T-helper 2 cell treated with Interferon-gamma antibody and Interleukin-4, amounts not matched to agents 5 μg/mL and 100 μg/mL, for 36 hours (primary cell): ENCODE results near the gene SF3A1.

Source experiments
- DNase-seq: peaks from one replicate; pipeline ENCODE4 v3.0.0; 2021; ENCODE audit warnings: low spot score
- H3K27ac Mint-ChIP-seq: one replicate; pipeline ENCODE4 v1.8.0; 2021; ENCODE audit warnings: mild to moderate bottlenecking, mixed read lengths
- H3K27me3 Mint-ChIP-seq: one replicate; pipeline ENCODE4 v1.8.0; 2021; ENCODE audit warnings: low read depth, mixed read lengths
- H3K36me3 Mint-ChIP-seq: one replicate; pipeline ENCODE4 v1.8.0; 2021; ENCODE audit warnings: low read depth, mixed read lengths
- H3K4me1 Mint-ChIP-seq: one replicate; pipeline ENCODE4 v1.8.0; 2021; ENCODE audit warnings: low read depth, mixed read lengths
- H3K4me3 Mint-ChIP-seq: one replicate; pipeline ENCODE4 v1.8.0; 2022; ENCODE audit warnings: mild to moderate bottlenecking, moderate library complexity, mixed read lengths
- H3K9me3 Mint-ChIP-seq: one replicate; pipeline ENCODE4 v1.8.0; 2021; ENCODE audit warnings: mixed read lengths

Gene SF3A1

DNA sequence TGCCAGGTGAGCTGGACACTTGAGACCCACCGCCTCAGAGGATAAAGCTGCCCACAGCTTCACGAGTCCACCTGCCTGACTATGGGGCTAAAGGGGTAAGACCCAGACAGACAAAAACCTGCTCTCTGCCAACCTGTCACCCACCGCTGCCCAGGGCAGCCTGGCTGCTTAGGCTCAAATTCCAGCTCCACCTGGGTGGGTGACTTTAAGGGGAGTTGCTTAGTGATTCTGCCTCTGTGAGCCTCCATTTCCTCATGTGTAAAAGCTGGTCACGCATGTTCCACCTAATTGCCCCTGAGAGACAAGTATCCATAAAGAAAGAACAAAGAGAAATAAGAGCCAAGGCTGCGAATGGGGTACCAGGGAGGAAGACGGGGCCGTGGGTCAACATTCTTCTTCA lies 63.7 kb downstream of the SF3A1 start:
- H3K27me3 Mint-ChIP-seq: no peaks in the 10 kb centered on the region
- H3K4me3 Mint-ChIP-seq: no peak overlapping the region
- no peak overlapping the region for H3K27ac Mint-ChIP-seq
- no peaks in the 10 kb centered on the region for H3K9me3 Mint-ChIP-seq
- peaks cover 32% of the 10 kb centered on the region for H3K36me3 Mint-ChIP-seq
- peaks cover 35% of the 10 kb centered on the region for H3K4me1 Mint-ChIP-seq
- no peak for DNase-seq

- H3K9me3 Mint-ChIP-seq: no peaks in the 10 kb centered on the region
- H3K4me1 Mint-ChIP-seq: peaks cover 37% of the 10 kb centered on the region
- no peak overlapping the region for H3K4me3 Mint-ChIP-seq
- no peak for DNase-seq
- H3K27me3 Mint-ChIP-seq: no peaks in the 10 kb centered on the region
- no peak overlapping the region for H3K27ac Mint-ChIP-seq
- peaks cover 29% of the 10 kb centered on the region for H3K36me3 Mint-ChIP-seq
Observed at GRCh38 chr22:30292069-30292970, 64.4 kb downstream of the SF3A1 start.

- Mint-ChIP-seq H3K27me3 (no peaks in the 10 kb centered on the region), H3K4me3 (no peak overlapping the region), H3K27ac (peak overlapping the region; percentile 86), H3K9me3 (no peaks in the 10 kb centered on the region), H3K4me1 (peaks cover 36% of the 10 kb centered on the region), H3K36me3 (peaks cover 27% of the 10 kb centered on the region)
- DNase-seq: no peak
Observed at GRCh38 chr22:30291058-30291892, 65.4 kb downstream of the SF3A1 start.

DNA sequence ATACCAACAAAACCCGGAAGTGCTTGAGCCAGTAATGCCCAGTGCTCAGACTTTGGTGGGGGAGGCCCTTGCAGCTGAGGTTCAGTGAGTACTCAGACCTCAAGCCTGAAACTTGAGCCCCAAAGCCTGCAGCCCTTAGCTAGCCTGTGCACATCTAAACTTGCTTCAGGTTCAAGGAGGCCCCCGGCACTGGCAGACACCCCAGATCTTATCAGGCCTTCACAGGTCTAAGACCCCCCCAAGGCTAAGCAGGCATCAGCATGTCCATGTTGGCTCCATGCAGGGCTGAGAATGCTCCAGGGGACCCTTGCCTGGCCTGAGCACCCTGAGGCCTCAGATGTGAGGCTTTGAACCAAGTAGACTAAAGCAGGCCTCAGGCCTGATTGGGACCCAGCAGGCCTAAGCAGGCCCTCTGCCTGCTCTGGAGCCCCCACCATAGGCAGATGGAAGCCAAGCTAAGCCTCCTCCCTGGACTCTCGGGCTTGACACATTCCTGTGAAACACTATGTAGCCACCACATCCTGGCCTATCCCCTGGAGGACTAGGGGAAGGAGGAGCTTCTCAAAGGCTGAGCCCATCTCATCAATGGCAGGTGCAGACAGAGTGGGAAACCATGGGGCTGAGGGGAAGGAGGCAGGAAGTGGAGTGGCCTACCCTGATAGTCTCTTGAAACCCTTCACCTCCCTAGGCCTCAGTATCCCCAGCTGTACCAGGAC lies 66.2 kb downstream of the SF3A1 start:
- H3K9me3 Mint-ChIP-seq: no peaks in the 10 kb centered on the region
- no peaks in the 10 kb centered on the region for H3K27me3 Mint-ChIP-seq
- peaks cover 36% of the 10 kb centered on the region for H3K4me1 Mint-ChIP-seq
- H3K36me3 Mint-ChIP-seq: peaks cover 23% of the 10 kb centered on the region
- peak overlapping the region; percentile 86 for H3K27ac Mint-ChIP-seq
- H3K4me3 Mint-ChIP-seq: peak overlapping the region; percentile 90
- DNase-seq: no peak

- H3K36me3 Mint-ChIP-seq: peaks cover 24% of the 10 kb centered on the region
- no peaks in the 10 kb centered on the region for H3K27me3 Mint-ChIP-seq
- H3K27ac Mint-ChIP-seq: peak overlapping the region; percentile 86
- H3K4me1 Mint-ChIP-seq: peaks cover 39% of the 10 kb centered on the region
- no peak for DNase-seq
- peak overlapping the region; percentile 90 for H3K4me3 Mint-ChIP-seq
- H3K9me3 Mint-ChIP-seq: no peaks in the 10 kb centered on the region
Observed at GRCh38 chr22:30289980-30290313, 66.7 kb downstream of the SF3A1 start.

DNA sequence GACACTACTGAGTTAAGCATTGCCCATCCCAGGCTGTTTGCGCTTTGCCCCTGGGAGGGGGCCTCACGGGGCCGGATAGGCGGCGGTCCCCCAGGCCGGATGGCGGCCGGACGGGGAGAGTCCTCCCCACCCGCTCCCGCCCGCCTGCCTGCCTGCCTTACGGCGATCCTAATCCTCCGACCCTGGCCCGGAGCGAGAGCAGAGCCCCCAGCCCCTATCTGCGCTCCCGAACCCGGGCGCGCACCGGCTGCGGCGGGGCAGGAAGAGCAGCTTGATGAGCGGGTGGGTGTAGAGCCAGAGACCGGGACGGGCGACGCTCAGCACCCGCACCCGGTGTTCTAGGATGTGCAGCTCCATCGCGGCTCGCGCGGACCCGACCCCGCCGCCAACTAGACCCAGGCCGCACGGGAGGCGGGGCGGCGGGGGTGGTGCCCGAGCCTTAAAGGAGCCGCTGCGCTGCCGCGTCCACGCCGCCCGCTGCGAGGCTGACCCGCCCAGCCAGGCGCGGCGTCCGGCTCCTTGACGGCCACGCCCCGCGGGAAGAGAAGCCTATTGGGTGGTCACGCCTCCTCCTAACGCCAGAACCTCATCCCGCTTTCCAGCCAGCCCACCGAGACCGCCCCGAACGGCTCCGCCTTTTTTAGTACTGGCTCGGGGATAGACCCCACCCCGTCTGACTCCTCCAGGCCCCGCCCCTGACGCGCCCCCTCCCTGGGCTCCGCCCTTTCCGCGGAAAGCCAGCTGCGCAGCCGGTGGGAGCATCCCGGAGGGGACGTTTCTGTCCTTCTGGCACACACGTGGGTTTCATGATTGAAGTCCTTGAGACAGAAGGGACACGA lies 67.3 kb downstream of the SF3A1 start, which contains the start of gene CASTOR1:
Gene CASTOR1, minus strand, starts transcription at position 365 of the 839 bp plus-strand sequence. Its CDS starts 8 bp downstream, at position 357.
- Mint-ChIP-seq H3K27ac (peak within 1 kb of the TSS; percentile 86), H3K27me3 (no peaks in the 10 kb centered on the region), H3K4me1 (peaks cover 45% of the 10 kb centered on the region), H3K4me3 (peak within 1 kb of the TSS; percentile 90), H3K9me3 (no peaks in the 10 kb centered on the region), H3K36me3 (peaks cover 27% of the 10 kb centered on the region)
- peak; percentile 95 for DNase-seq

DNA sequence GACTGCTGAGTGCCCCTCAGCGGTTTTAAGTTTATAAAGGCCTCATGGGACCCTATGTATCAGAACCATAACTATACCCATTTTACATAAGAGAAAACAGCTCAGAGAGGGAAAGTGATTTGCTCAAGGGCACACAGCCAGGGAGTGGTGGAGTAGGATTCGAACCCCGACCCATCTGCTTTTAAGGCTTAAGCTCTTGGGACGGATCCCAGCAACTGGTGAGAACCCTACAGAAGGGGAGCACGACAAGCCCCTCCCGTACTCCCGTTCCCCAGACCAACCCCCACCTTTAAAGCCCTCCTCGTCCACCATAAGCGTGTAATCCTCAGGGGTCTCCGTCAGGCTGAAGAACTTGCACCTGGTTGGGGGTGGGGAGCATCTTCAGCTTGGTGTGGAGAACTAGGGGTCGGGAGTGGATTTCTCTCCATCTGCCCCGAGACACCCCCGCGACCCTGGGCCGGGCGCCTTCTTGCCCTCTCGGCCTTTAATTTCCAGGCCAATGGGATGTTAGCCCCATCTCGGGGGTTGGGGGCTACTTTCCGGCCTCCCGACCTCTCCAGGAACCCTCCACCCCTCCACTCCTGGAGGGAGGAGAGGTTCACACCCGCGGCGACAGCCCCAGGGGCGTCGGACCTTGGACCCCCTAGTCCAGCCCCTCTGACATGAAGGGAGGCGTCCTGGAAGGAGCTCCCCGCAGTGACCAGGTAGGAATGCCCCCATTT lies 68.1 kb downstream of the SF3A1 start:
- Mint-ChIP-seq H3K27ac (peak overlapping the region; percentile 80), H3K9me3 (no peaks in the 10 kb centered on the region), H3K27me3 (no peaks in the 10 kb centered on the region), H3K4me3 (peak overlapping the region; percentile 90), H3K36me3 (peaks cover 22% of the 10 kb centered on the region), H3K4me1 (peaks cover 48% of the 10 kb centered on the region)
- DNase-seq: no peak

DNA sequence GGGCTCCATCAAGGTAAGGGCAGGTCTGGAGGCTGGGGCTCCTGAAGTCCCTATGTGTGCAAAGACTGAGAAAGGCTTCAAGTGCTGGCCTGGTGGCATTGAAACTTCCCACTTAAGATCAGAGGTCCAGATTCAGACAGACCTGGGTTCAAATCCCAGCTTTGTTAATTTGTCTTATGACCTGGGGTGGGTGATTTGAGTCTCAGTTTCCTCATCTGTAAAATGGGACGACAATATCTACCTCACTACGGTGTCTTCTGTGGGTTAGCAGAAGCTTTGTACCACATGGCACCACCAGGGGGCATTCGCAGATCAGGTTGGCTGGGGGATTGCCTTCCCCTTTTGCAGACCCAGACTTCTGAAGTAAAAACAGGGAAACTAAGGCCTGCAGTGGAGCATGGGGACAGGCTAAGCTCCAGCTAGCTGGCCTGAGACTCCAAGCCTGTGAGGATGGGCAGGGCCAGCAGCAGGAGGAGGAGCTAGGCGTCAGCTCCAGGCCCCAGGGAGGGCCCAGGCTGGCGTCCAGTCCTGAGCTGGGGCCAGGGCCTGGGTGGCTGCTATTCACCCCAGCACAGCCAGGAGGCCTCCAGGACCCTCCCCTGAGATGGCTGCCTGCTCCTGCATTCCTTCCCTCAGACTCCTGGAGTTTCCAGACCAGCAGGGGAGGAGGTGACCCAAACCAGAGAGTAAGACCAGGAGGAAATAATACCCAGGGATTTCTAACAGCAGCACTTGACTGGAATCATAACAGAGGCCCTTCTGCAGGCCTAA lies 68.9 kb downstream of the SF3A1 start:
- no peaks in the 10 kb centered on the region for H3K27me3 Mint-ChIP-seq
- peak overlapping the region; percentile 90 for H3K4me3 Mint-ChIP-seq
- H3K36me3 Mint-ChIP-seq: peaks cover 23% of the 10 kb centered on the region
- peak; percentile 76 for DNase-seq
- H3K9me3 Mint-ChIP-seq: no peaks in the 10 kb centered on the region
- H3K27ac Mint-ChIP-seq: peak overlapping the region; percentile 80
- peaks cover 54% of the 10 kb centered on the region for H3K4me1 Mint-ChIP-seq

GRCh38 chr22:30286813-30287647 lies 69.7 kb downstream of the SF3A1 start:
- Mint-ChIP-seq H3K27me3 (no peaks in the 10 kb centered on the region), H3K4me3 (peak overlapping the region; percentile 90), H3K9me3 (no peaks in the 10 kb centered on the region), H3K4me1 (peaks cover 60% of the 10 kb centered on the region), H3K36me3 (peaks cover 26% of the 10 kb centered on the region), H3K27ac (peak overlapping the region; percentile 73)
- DNase-seq: peak; percentile 83

DNA sequence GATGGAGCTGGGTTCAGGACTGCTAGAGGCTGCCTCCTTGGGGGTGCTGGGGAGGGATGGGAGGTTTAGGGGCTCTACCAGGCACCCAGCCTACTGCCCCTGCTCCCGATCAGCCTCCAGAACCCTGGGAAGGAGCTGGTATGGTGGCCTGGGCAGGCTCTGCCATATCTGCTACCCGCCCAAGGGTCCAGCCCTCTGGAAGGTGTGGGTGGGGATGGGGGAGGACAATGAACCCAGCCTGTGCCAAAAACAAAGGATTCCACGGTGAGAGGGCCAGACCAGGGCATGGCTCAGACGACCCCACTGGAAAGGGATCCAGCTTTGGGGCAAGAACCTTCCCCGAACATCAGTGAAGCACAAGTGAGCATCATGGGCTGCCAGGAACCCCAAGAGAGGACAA lies 70.4 kb downstream of the SF3A1 start:
- Mint-ChIP-seq H3K27ac (peak overlapping the region; percentile 73), H3K27me3 (no peaks in the 10 kb centered on the region), H3K4me1 (peaks cover 58% of the 10 kb centered on the region), H3K36me3 (peaks cover 25% of the 10 kb centered on the region), H3K4me3 (peak overlapping the region; percentile 39), H3K9me3 (no peaks in the 10 kb centered on the region)
- no peak for DNase-seq

- Mint-ChIP-seq H3K36me3 (peaks cover 25% of the 10 kb centered on the region), H3K27ac (no peak overlapping the region), H3K9me3 (no peaks in the 10 kb centered on the region), H3K4me1 (peaks cover 53% of the 10 kb centered on the region), H3K4me3 (no peak overlapping the region), H3K27me3 (no peaks in the 10 kb centered on the region)
- DNase-seq: no peak
Observed at GRCh38 chr22:30285846-30286200, 70.9 kb downstream of the SF3A1 start.
